Liver (tissue), 9 donors: ENCODE data around the gene ERCC6L2. TPM values are rescaled to one million over a fixed set of nuclear protein-coding genes. Genes with fewer than 3 reads are reported as not detected.

Source experiments
- DNase-seq: peaks from one replicate; pipeline ENCODE4 v3.0.0-alpha.2; 2017; ENCODE audit warnings: low spot score
- H3K27ac ChIP-seq, 2 donors: one replicate each; pipeline ENCODE4 v1.7.0; 2013; ENCODE audit warnings: inconsistent platforms in 2 of 2, low read length in 2 of 2, control low read depth in 1 of 2, low read depth in 1 of 2, mild to moderate bottlenecking in 1 of 2
- H3K27me3 ChIP-seq, 4 donors: one replicate each; pipeline versions ENCODE4 v1.6.1 to v1.7.0; 2013; ENCODE audit warnings: low read length in 3 of 4, inconsistent platforms in 1 of 4, mild to moderate bottlenecking in 1 of 4, moderate library complexity in 1 of 4; ENCODE audit not compliant: control insufficient read depth in 4 of 4, insufficient read depth in 4 of 4
- H3K36me3 ChIP-seq, 4 donors: one replicate each; pipeline versions ENCODE4 v1.6.1 to v1.7.0; 2013; ENCODE audit warnings: low read length in 3 of 4, mild to moderate bottlenecking in 3 of 4, low read depth in 1 of 4, moderate library complexity in 1 of 4; ENCODE audit not compliant: control insufficient read depth in 4 of 4, insufficient read depth in 3 of 4
- H3K4me1 ChIP-seq, 4 donors: one replicate each; pipeline versions ENCODE4 v1.6.1 to v1.7.0; 2013; ENCODE audit warnings: low read length in 3 of 4, mild to moderate bottlenecking in 3 of 4, moderate library complexity in 1 of 4; ENCODE audit not compliant: control insufficient read depth in 4 of 4, insufficient read depth in 4 of 4
- H3K4me3 ChIP-seq, 3 donors: one replicate each; pipeline versions ENCODE4 v1.6.1 to v1.7.0; 2013; ENCODE audit warnings: low read length in 3 of 3, control low read depth in 1 of 3, low read depth in 1 of 3, mild to moderate bottlenecking in 1 of 3
- H3K9ac ChIP-seq, 2 donors: one replicate each; pipeline ENCODE4 v1.7.0; 2013; ENCODE audit warnings: low read length in 2 of 2, mild to moderate bottlenecking in 2 of 2, moderate library complexity in 2 of 2, control low read depth in 1 of 2, low read depth in 1 of 2
- H3K9me3 ChIP-seq, 4 donors: one replicate each; pipeline versions ENCODE4 v1.6.1 to v1.7.0; 2013; ENCODE audit warnings: low read length in 3 of 4; ENCODE audit not compliant: control insufficient read depth in 4 of 4
- CTCF ChIP-seq: fragments of 150-350 bp; IDR thresholded peaks from 2 replicates; pipeline ENCODE4 v1.5.1; 2017; ENCODE audit warnings: improper control_type of control experiment, low read depth, low read length; ENCODE audit not compliant: missing input control
- EGR1 ChIP-seq, 2 donors: IDR thresholded peaks; 2 replicates each; pipeline ENCODE4 v1.6.1; 2016 to 2018; ENCODE audit warnings: antibody characterized with exemption in 2 of 2, low read depth in 2 of 2
- FOXA2 ChIP-seq: IDR thresholded peaks from 2 replicates; pipeline ENCODE4 v1.6.1; 2016; ENCODE audit warnings: antibody characterized with exemption
- HNF4A ChIP-seq, 2 donors: conservative IDR thresholded peaks; 2 replicates each; pipeline ENCODE4 v1.6.1; 2016; ENCODE audit warnings: antibody characterized with exemption in 2 of 2, mild to moderate bottlenecking in 2 of 2
- HNF4G ChIP-seq: IDR thresholded peaks from 2 replicates; pipeline ENCODE4 v1.6.1; 2016; ENCODE audit warnings: antibody characterized with exemption
- NR2F2 ChIP-seq: IDR thresholded peaks from 2 replicates; pipeline ENCODE4 v1.6.1; 2016; ENCODE audit warnings: antibody characterized with exemption
- RAD21 ChIP-seq, 2 donors: IDR thresholded peaks; 2 replicates each; pipeline ENCODE4 v1.6.1; 2016; ENCODE audit warnings: antibody characterized with exemption in 2 of 2, mild to moderate bottlenecking in 2 of 2
- REST ChIP-seq: IDR thresholded peaks from 2 replicates; pipeline ENCODE4 v1.6.1; 2016; ENCODE audit warnings: antibody characterized with exemption, mild to moderate bottlenecking
- RXRA ChIP-seq, 2 donors: IDR thresholded peaks; 2 replicates each; pipeline ENCODE4 v1.6.1; 2017 to 2018; ENCODE audit warnings: antibody characterized with exemption in 2 of 2, mild to moderate bottlenecking in 1 of 2
- SP1 ChIP-seq: IDR thresholded peaks from 2 replicates; pipeline ENCODE4 v1.6.1; 2018; ENCODE audit warnings: antibody characterized with exemption, mild to moderate bottlenecking
- TAF1 ChIP-seq: conservative IDR thresholded peaks from 2 replicates; pipeline ENCODE4 v1.6.1; 2016; ENCODE audit warnings: antibody characterized with exemption, mild to moderate bottlenecking
- YY1 ChIP-seq: IDR thresholded peaks from 2 replicates; pipeline ENCODE4 v1.6.1; 2016; ENCODE audit warnings: antibody characterized with exemption, mild to moderate bottlenecking
- WGBS: extraction: QIAGEN DNeasy Blood & Tissue Kit; methylation state at CpG from one replicate; pipeline ENCODE4 v1.1.7; 2013; 5-methylcytosine and 5-hydroxymethylcytosine counted together
- polyA plus RNA-seq, 2 donors: library from polyadenylated mRNA; stranded (reverse) in 1 of 2; unstranded in 1 of 2; fragments of 200-250 nt in 1 of 2; fragments of >200 nt in 1 of 2; fragmentation: Nextera tagmentation in 1 of 2; extraction: Ambion mirVana in 1 of 2; gene quantifications; one replicate each; pipeline versions ENCODE4 v1.2.1 to v1.2.3, GENCODE V29; 2013 to 2015
- total RNA-seq, 2 donors: library from RNA; depleted of rRNA; stranded (reverse); fragments of >200 nt; gene quantifications; one replicate each; pipeline ENCODE4 v1.2.3, GENCODE V29; 2014
- TF ChIP-seq, protein P1 (sequence below): IDR thresholded peaks from 2 replicates; pipeline ENCODE4 v1.6.1; 2016; ENCODE audit warnings: antibody characterized with exemption
- TF ChIP-seq, protein P2 (sequence below): IDR thresholded peaks from 2 replicates; pipeline ENCODE4 v1.6.1; 2016; ENCODE audit warnings: antibody characterized with exemption
- donor health status: healthy.
- donor health status: healthy.
- donor health status: healthy.
- donor health status: healthy.
- donor health status: healthy.

ERCC6L2 gene
- total and polyA plus RNA-seq, 4 donors = 4.7 to 46.0 (median 22.0) TPM

DNA sequence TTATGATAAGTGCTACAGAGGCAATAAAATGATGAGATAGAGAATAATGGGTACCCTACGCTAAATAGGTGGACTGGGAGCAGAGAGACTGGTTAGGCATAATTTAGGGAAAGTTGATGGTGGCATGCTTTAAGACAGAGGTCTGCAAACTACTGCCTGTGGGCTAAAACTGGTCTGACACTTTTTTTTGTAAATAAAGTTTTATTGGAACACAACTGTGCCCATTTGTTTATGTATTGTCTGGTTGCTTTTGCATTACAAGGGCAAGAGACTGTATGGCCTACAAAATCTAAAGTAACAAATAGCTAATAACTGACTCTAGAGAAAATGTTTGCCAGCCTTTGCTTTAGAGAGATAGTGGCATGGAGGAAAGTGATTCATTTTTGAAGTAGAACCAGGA, 2.5 kb downstream of the ERCC6L2 start:
- peaks cover 3 to 18% (median 7%) of the 10 kb centered on the region in 4 donors for H3K4me1 ChIP-seq
- no peak overlapping the region for H3K27ac ChIP-seq
- H3K9ac ChIP-seq = no peak overlapping the region
- no peaks in the 10 kb centered on the region for H3K9me3 ChIP-seq
- DNase-seq = no peak
- H3K4me3 ChIP-seq = no peak overlapping the region
- H3K36me3 ChIP-seq = peaks cover 2 to 12% (median 6%) of the 10 kb centered on the region in 4 donors
- H3K27me3 ChIP-seq = no peaks in the 10 kb centered on the region
- no peak for TF ChIP-seq SP1
- TF ChIP-seq HNF4G = no peak
- 99% methylated on average over 1 of the region's 1 CpG for WGBS

GRCh38 chr9:95879591-95879990, 4.1 kb downstream of the ERCC6L2 start:
- no peak overlapping the region for H3K27ac ChIP-seq
- no peak overlapping the region for H3K4me3 ChIP-seq
- peaks cover 2 to 13% (median 8%) of the 10 kb centered on the region in 4 donors for H3K36me3 ChIP-seq
- DNase-seq = no peak
- H3K9ac ChIP-seq = no peak overlapping the region
- peaks cover 1 to 11% (median 3%) of the 10 kb centered on the region in 4 donors for H3K4me1 ChIP-seq
- TF ChIP-seq FOXA2 (no peak), EGR1 (IDR thresholded peaks at IDR 0.05; ENCODE audit: low read depth in 2 of 2) (no peak), REST (no peak), YY1 (no peak), TAF1 (no peak), CTCF (no peak), RXRA (IDR thresholded peaks at IDR 0.05) (no peak), RAD21 (IDR thresholded peaks at IDR 0.05) (no peak), SP1 (no peak), HNF4A (conservative IDR thresholded peaks at IDR 0.05) (no peak), NR2F2 (no peak)
- TF ChIP-seq, protein P1, sequence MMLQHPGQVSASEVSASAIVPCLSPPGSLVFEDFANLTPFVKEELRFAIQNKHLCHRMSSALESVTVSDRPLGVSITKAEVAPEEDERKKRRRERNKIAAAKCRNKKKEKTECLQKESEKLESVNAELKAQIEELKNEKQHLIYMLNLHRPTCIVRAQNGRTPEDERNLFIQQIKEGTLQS = no peak
- TF ChIP-seq, protein P2, sequence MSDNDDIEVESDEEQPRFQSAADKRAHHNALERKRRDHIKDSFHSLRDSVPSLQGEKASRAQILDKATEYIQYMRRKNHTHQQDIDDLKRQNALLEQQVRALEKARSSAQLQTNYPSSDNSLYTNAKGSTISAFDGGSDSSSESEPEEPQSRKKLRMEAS = no peak
- no peaks in the 10 kb centered on the region for H3K27me3 ChIP-seq
- H3K9me3 ChIP-seq = no peaks in the 10 kb centered on the region
